K562 treated with DMSO at 1 percent for 48 hours (cell line): ENCODE measurements around the gene ATOSB. TPM values are rescaled to one million over a fixed set of nuclear protein-coding genes. Genes with fewer than 3 reads are reported as not detected.

Source experiments
- total RNA-seq: library from RNA; unstranded; fragments of 300-600 nt; gene quantifications from 2 replicates; pipeline ENCODE4 v1.2.3, GENCODE V29; 2022; ENCODE audit warnings: low replicate concordance; ENCODE audit errors: extremely low read depth

The ATOSB gene
- not detected in 2 replicates for total RNA-seq

GRCh38 chr9:35115680-35116538, at the start of gene ATOSB:
TSS of gene ATOSB (minus strand) at chr9:35115862. CDS start at chr9:35108274, 7,588 bp downstream.

DNA sequence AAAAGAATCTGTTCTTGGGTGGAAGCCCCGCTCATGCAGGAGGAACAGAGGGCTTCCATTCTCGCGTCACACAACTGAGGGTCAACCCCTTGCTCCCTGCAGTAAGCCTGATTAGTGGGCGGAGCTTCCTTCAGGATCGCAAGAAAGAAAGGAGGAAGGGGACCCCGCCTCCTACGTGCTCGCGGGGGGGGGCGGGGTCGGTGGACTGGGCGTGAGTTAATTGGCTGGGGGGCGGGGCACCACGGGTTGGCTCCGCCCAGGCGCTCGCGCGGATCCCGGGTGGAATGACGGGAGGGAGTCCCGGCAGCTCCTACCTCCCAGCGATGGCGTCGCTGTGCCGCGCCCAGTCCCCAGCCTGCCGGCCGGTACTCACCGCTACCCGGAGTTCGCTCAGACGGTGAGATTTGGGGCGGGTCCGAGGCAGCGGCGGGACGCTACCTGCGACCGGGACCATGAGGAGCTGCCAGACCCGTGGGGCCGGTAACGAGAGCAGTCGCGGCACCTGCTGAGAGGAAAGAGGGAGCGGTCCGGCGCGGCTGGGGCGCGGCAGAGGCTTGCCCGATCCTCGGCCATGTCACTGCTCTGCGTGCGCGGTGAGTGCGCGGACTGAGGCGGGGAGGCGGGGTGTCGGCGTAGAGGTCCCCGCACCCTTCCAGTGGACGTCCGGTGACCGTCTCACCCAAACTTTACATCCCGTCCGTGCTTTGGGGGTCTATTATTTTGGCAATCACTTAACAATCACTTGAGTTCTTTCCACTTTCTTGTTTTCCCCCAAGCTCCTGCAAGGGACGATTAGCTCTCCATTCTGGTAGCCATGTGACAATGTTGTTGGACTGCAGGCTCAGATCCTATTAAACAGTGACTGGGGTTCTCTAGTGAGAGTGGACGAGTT, 46.3 kb upstream of the ATOSB start, which contains the start of gene UNC13B:
TSS of gene UNC13B (plus strand) at position 297 of the 892 bp plus-strand sequence. CDS start at position 572, 275 bp downstream.

GRCh38 chr9:35102769-35103659, 12.6 kb downstream of the ATOSB start, which contains the start of gene STOML2:
TSS of gene STOML2 (minus strand) at chr9:35103131. CDS start at chr9:35103094, 37 bp downstream.

DNA sequence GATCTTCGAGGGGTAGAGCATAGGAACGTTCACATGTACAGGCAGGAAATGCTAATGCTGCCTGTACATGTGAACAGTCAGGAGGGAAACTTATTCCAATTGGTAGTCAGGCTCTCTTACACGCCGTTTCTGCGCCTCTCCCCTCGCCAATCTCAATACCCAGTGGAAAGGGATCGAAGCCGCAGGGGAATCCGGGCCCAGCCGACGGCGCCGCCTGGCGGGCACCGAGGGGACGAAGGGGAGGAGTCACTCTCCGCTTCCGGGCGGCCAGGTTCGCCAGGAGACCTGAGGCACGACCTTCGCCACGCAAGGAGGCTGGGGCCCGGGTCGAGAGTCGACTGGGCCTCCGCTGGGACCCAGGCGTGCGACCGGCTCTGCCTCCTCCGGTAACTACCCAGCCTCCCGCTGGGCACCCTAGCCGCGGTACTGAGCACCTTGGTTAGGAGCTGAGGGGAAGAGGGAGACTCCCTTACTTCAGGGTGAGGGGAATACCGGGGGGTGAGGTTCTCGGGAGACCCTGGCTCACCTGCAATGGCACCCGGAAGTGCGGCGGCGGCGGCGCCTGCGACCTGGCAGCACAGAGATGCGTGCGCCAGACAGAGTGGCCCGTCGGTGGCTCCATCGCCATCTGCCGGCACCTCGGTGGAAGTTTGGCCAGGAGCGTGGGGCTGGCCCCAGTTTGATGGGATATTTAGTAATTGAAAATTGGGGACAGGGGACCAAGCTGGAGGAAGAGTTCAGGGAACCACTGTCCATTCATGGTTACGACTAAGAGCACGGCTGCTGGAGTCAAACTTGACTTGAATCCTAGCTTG, 19.4 kb downstream of the ATOSB start, which contains the start of gene PIGO:
TSS of gene PIGO (minus strand) at position 557 of the 815 bp plus-strand sequence. CDS start 1,026 bp downstream, outside the sequence.

GRCh38 chr9:35079426-35080341, 36.0 kb downstream of the ATOSB start, which contains the start of gene FANCG:
TSS of gene FANCG (minus strand) at chr9:35079942. CDS start at chr9:35079524, 418 bp downstream.

GRCh38 chr9:35072461-35073278, 43.0 kb downstream of the ATOSB start, which contains the start of gene VCP:
TSS of gene VCP (minus strand) at chr9:35072625. CDS start at chr9:35072353, 272 bp downstream.

Other genes with a start within 250 kb of the ATOSB start
- gene PHF24, start 157.6 kb downstream of the ATOSB start, total RNA-seq = not detected in 2 replicates
- gene DNAJB5, start 126.1 kb downstream of the ATOSB start, total RNA-seq = not detected in 2 replicates
- 110 TPM in 1 of 2 replicates, not detected in the other for gene VCP, start 43.2 kb downstream of the ATOSB start, total RNA-seq
- gene FANCG, start 35.9 kb downstream of the ATOSB start, total RNA-seq = not detected in 2 replicates
- gene PIGO, start 19.3 kb downstream of the ATOSB start, total RNA-seq = not detected in 2 replicates
- not detected in 2 replicates for gene STOML2, start 12.7 kb downstream of the ATOSB start, total RNA-seq
- gene UNC13B, start 46.1 kb upstream of the ATOSB start, total RNA-seq = not detected in 2 replicates